GM10266 (cell line): Measurements from ENCODE around the gene STRADB.

ENCODE experiments used
- DNase-seq: peaks from one replicate; pipeline ENCODE4 v3.0.0; 2012; ENCODE audit errors: extremely low spot score
- CTCF ChIP-seq: IDR thresholded peaks from 2 replicates; pipeline ENCODE4 v1.5.1; 2012; ENCODE audit warnings: mild to moderate bottlenecking, low read depth; ENCODE audit not compliant: control insufficient read depth, insufficient read depth; ENCODE audit errors: missing control alignments

The STRADB gene

GRCh38 chr2:201407265-201407664 is 44.3 kb upstream of the STRADB start:
- DNase-seq: no peak
- TF ChIP-seq CTCF: no peak

- no peak for TF ChIP-seq CTCF
- no peak for DNase-seq
These were observed 42.6 kb upstream of the STRADB start for GRCh38 chr2:201408931-201409330.

- TF ChIP-seq CTCF: no peak
- no peak for DNase-seq
These were observed 40.1 kb upstream of the STRADB start for GRCh38 chr2:201411421-201411820.

GRCh38 chr2:201413143-201413542 is 38.4 kb upstream of the STRADB start:
- TF ChIP-seq CTCF: no peak
- no peak for DNase-seq

- DNase-seq: no peak
- TF ChIP-seq CTCF: no peak
These were observed 38.0 kb upstream of the STRADB start for GRCh38 chr2:201413552-201413951.

- no peak for TF ChIP-seq CTCF
These were observed 37.2 kb upstream of the STRADB start for GRCh38 chr2:201414099-201415023.

GRCh38 chr2:201415149-201415548 is 36.4 kb upstream of the STRADB start:
- no peak for TF ChIP-seq CTCF
- no peak for DNase-seq

More at GRCh38 chr2:201414099-201415023, 37.2 kb upstream of the STRADB start:
- peak; percentile 33 for DNase-seq
